A549 (cell line): Measurements from ENCODE around the gene PYGO2.
"Not testable (repeated sequence)": the region's sequence is repeated elsewhere in the genome, so short reads cannot be mapped to it uniquely, and the experiment has no call there.

Source experiments
- CEBPB ChIP-seq, 2 experiments: fragments of >200 bp in 1 of 2; sonication (Bioruptor Twin) in 1 of 2; formaldehyde crosslinking in 1 of 2; IDR thresholded peaks; 2 replicates each; pipeline ENCODE4 v1.6.1; 2012 to 2016
- CHD2 ChIP-seq: fragments of 150-350 bp; IDR thresholded peaks from 2 replicates; pipeline ENCODE4 v1.6.1; 2014; ENCODE audit warnings: low read length; ENCODE audit not compliant: partially characterized antibody
- CTCF ChIP-seq: fragments of >200 bp; sonication (Bioruptor Twin); formaldehyde crosslinking; IDR thresholded peaks from 3 replicates; pipeline ENCODE4 v1.5.1; 2016
- ELK1 ChIP-seq: fragments of 150-350 bp; IDR thresholded peaks from 2 replicates; pipeline ENCODE4 v1.6.1; 2014; ENCODE audit warnings: low read depth, mild to moderate bottlenecking, low read length
- EP300 ChIP-seq, 2 experiments: fragments of >200 bp; sonication (Bioruptor Twin); formaldehyde crosslinking; IDR thresholded peaks; 2 replicates in 1 of 2; 3 replicates in 1 of 2; pipeline ENCODE4 v1.6.1; 2016 to 2017
- ESRRA ChIP-seq: fragments of 150-350 bp; IDR thresholded peaks from 2 replicates; pipeline ENCODE4 v1.6.1; 2014; ENCODE audit warnings: mild to moderate bottlenecking, low read length, borderline replicate concordance
- HOXB13 ChIP-seq: fragments of 250-450 bp; sonication (Bioruptor Pico); IDR thresholded peaks from 2 replicates; pipeline ENCODE4 v1.5.0; 2020; ENCODE audit warnings: low read depth, mild to moderate bottlenecking, moderate library complexity
- JUN ChIP-seq, 2 experiments: fragments of >200 bp; sonication (Bioruptor Twin); formaldehyde crosslinking; IDR thresholded peaks; 2 replicates in 1 of 2; 3 replicates in 1 of 2; pipeline ENCODE4 v1.6.1; 2016 to 2017
- MAFK ChIP-seq: fragments of 450-650 bp; IDR thresholded peaks from 2 replicates; pipeline ENCODE4 v1.6.1; 2014; ENCODE audit not compliant: partially characterized antibody
- MAX ChIP-seq: IDR thresholded peaks from 2 replicates; pipeline ENCODE4 v1.6.1; 2012
- MAZ ChIP-seq: fragments of 150-350 bp; IDR thresholded peaks from 2 replicates; pipeline ENCODE4 v1.6.1; 2014; ENCODE audit warnings: antibody characterized with exemption, low read depth, low read length, borderline replicate concordance
- POLR2A ChIP-seq: IDR thresholded peaks from 2 replicates; pipeline ENCODE4 v1.6.1; 2012; ENCODE audit warnings: mild to moderate bottlenecking, low read length
- RFX5 ChIP-seq: fragments of 450-650 bp; IDR thresholded peaks from 2 replicates; pipeline ENCODE4 v1.7.1; 2014; ENCODE audit warnings: antibody characterized with exemption, mild to moderate bottlenecking, moderate library complexity
- USF2 ChIP-seq: fragments of 450-650 bp; IDR thresholded peaks from 2 replicates; pipeline ENCODE4 v1.6.1; 2014; ENCODE audit warnings: antibody characterized with exemption

GRCh38 chr1:154995301-154995983, 33.9 kb upstream of the PYGO2 start:
- TF ChIP-seq CTCF = peak; percentile 50
- not testable (repeated sequence) for TF ChIP-seq POLR2A; CEBPB (IDR thresholded peaks at IDR 0.05); EP300 (IDR thresholded peaks at IDR 0.05); MAX; CHD2; USF2; HOXB13; MAFK; ESRRA; RFX5; JUN (IDR thresholded peaks at IDR 0.05); MAZ; ELK1
